Loucy (cell line): ENCODE results near the gene MALT1.

Experiments
- H2AFZ ChIP-seq: fragments of 200-600 bp; sonication (generic); 2 replicates; pipeline ENCODE4 v1.6.0; 2016; ENCODE audit warnings: antibody characterized with exemption, mild to moderate bottlenecking, low read length, moderate library complexity
- H3F3A ChIP-seq: fragments of 200-600 bp; 2 replicates; pipeline ENCODE4 v1.6.0; 2016; ENCODE audit warnings: antibody characterized with exemption, low read depth, mild to moderate bottlenecking
- H3K27me3 ChIP-seq: fragments of 200-600 bp; sonication (generic); 2 replicates; pipeline ENCODE4 v1.6.1; 2014; ENCODE audit warnings: low read length, mild to moderate bottlenecking; ENCODE audit not compliant: insufficient read depth, poor library complexity, severe bottlenecking
- H3K36me3 ChIP-seq: fragments of 200-600 bp; sonication (generic); 2 replicates; pipeline ENCODE4 v1.6.1; 2016; ENCODE audit warnings: low read length; ENCODE audit not compliant: insufficient read depth
- H3K4me1 ChIP-seq: fragments of 200-600 bp; sonication (generic); 2 replicates; pipeline ENCODE4 v1.5.1; 2014; ENCODE audit warnings: low read length, mild to moderate bottlenecking; ENCODE audit not compliant: insufficient read depth, poor library complexity, severe bottlenecking
- H3K4me2 ChIP-seq: fragments of 200-600 bp; sonication (generic); 2 replicates; pipeline ENCODE4 v1.6.0; 2014; ENCODE audit warnings: antibody characterized with exemption, low read length, low read depth, mild to moderate bottlenecking; ENCODE audit not compliant: poor library complexity, severe bottlenecking
- H3K4me3 ChIP-seq: fragments of 200-600 bp; sonication (generic); 2 replicates; pipeline ENCODE4 v1.5.1; 2014; ENCODE audit warnings: low read length, mild to moderate bottlenecking, mixed read lengths; ENCODE audit not compliant: poor library complexity, severe bottlenecking
- H3K79me2 ChIP-seq: fragments of 200-600 bp; sonication (generic); 2 replicates; pipeline ENCODE4 v1.6.1; 2014; ENCODE audit warnings: low read length; ENCODE audit not compliant: insufficient read depth
- H3K9ac ChIP-seq: fragments of 200-600 bp; sonication (generic); 2 replicates; pipeline ENCODE4 v1.6.0; 2014; ENCODE audit warnings: mild to moderate bottlenecking, low read depth, low read length, moderate library complexity; ENCODE audit not compliant: poor library complexity, severe bottlenecking
- H3K9me2 ChIP-seq: fragments of 200-600 bp; sonication (generic); replicated peaks from 2 replicates; pipeline ENCODE4 v1.6.1; 2016; ENCODE audit warnings: low read depth, low read length, mixed read lengths
- H3K9me3 ChIP-seq: fragments of 200-600 bp; sonication (generic); 2 replicates; pipeline ENCODE4 v1.6.1; 2014; ENCODE audit warnings: mild to moderate bottlenecking, antibody characterized with exemption, low read length, low read depth; ENCODE audit not compliant: insufficient read depth
- H4K20me1 ChIP-seq: fragments of 200-600 bp; sonication (generic); 2 replicates; pipeline ENCODE4 v1.6.0; 2014; ENCODE audit warnings: antibody characterized with exemption, low read length, mild to moderate bottlenecking; ENCODE audit not compliant: insufficient read depth, poor library complexity, severe bottlenecking
- CTCF ChIP-seq: fragments of 200-600 bp; sonication (generic); conservative IDR thresholded peaks from 2 replicates; pipeline ENCODE4 v1.5.1; 2014; ENCODE audit warnings: mild to moderate bottlenecking, antibody characterized with exemption, low read length
- EZH2phosphoT487 ChIP-seq: fragments of 200-600 bp; IDR thresholded peaks from 2 replicates; pipeline ENCODE4 v1.6.1; 2018; ENCODE audit warnings: antibody characterized with exemption, mild to moderate bottlenecking, moderate library complexity, borderline replicate concordance

MALT1 gene

DNA sequence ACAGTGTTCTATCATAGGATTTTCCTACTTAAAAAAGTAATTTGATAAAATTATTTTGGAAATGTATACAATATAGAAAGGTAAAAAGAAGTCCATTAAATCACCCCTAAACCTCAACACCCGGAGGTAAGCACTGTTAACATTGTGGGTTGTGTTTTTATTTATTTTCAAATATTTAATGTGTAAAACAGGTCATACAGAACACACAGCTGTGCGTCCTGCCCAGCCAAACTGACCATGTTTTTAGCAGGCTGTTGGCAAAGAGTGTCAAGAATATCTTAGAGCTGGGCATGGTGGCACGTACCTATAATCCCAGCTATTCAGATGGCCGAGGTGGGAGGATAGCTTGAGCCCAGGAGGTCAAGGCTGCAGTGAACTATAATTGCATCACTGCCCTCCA lies 114.6 kb downstream of the MALT1 start:
- no peaks in the 10 kb centered on the region for H3K9me3 ChIP-seq
- H3K4me3 ChIP-seq: no peak overlapping the region
- no peak overlapping the region for H3K4me2 ChIP-seq
- no peaks in the 10 kb centered on the region for H3K79me2 ChIP-seq
- H3K27me3 ChIP-seq: no peaks in the 10 kb centered on the region
- no peaks in the 10 kb centered on the region for H4K20me1 ChIP-seq
- H2AFZ ChIP-seq: no peak overlapping the region
- no peaks in the 10 kb centered on the region for H3K4me1 ChIP-seq
- TF ChIP-seq EZH2phosphoT487 (no peak), CTCF (no peak)
- H3K9ac ChIP-seq: no peak overlapping the region
- H3K9me2 ChIP-seq: no peaks in the 10 kb centered on the region
- H3K36me3 ChIP-seq: no peaks in the 10 kb centered on the region
- no peaks in the 10 kb centered on the region for H3F3A ChIP-seq

GRCh38 chr18:58787536-58788149 lies 116.4 kb downstream of the MALT1 start:
- no peaks in the 10 kb centered on the region for H3F3A ChIP-seq
- TF ChIP-seq CTCF: no peak
- TF ChIP-seq EZH2phosphoT487: no peak
- no peak overlapping the region for H3K4me2 ChIP-seq
- no peak overlapping the region for H3K4me3 ChIP-seq
- H3K9ac ChIP-seq: no peak overlapping the region
- no peaks in the 10 kb centered on the region for H3K9me2 ChIP-seq
- no peaks in the 10 kb centered on the region for H3K36me3 ChIP-seq
- H4K20me1 ChIP-seq: no peaks in the 10 kb centered on the region
- H3K79me2 ChIP-seq: no peaks in the 10 kb centered on the region
- no peaks in the 10 kb centered on the region for H3K27me3 ChIP-seq
- no peak overlapping the region for H2AFZ ChIP-seq
- H3K9me3 ChIP-seq: no peaks in the 10 kb centered on the region
- H3K4me1 ChIP-seq: no peaks in the 10 kb centered on the region

GRCh38 chr18:58788470-58788869 lies 117.2 kb downstream of the MALT1 start:
- Histone ChIP-seq H3K36me3 (no peaks in the 10 kb centered on the region), H4K20me1 (no peaks in the 10 kb centered on the region)

More at GRCh38 chr18:58788470-58788869, 117.2 kb downstream of the MALT1 start:
- Histone ChIP-seq H3K79me2 (no peaks in the 10 kb centered on the region), H3K27me3 (no peaks in the 10 kb centered on the region), H3K9ac (no peak overlapping the region), H3F3A (no peaks in the 10 kb centered on the region), H3K9me3 (no peaks in the 10 kb centered on the region), H3K9me2 (no peaks in the 10 kb centered on the region), H3K4me2 (no peak overlapping the region), H3K4me1 (no peaks in the 10 kb centered on the region), H3K4me3 (no peak overlapping the region), H2AFZ (no peak overlapping the region)
- no peak for TF ChIP-seq EZH2phosphoT487
- no peak for TF ChIP-seq CTCF
